B cell (primary cell): ENCODE measurements around the gene PLEKHO1. TPM values are rescaled to one million over a fixed set of nuclear protein-coding genes. Genes with fewer than 3 reads are reported as not detected.

ENCODE experiments used
- ATAC-seq: fragments of 200-7000 bp; cut with Tn5 transposase; one replicate; pipeline ENCODE4 v1.10.0; 2021; ENCODE audit warnings: low read depth, mild to moderate bottlenecking, moderate number of reproducible peaks, moderate library complexity
- CTCF ChIA-PET: fragments of 350-600 bp; sonication (Branson Sonifier 250); formaldehyde crosslinking; loops from one replicate; lab custom pipeline; 2021; ENCODE audit warnings: antibody characterized with exemption, inconsistent platforms; lab: Charles Lee
- POLR2A ChIA-PET: fragments of 350-600 bp; sonication (Branson Sonifier 250); formaldehyde crosslinking; loops from one replicate; lab custom pipeline; 2021; ENCODE audit warnings: antibody characterized with exemption; lab: Charles Lee
- DNase-seq: peaks from one replicate; pipeline ENCODE4 v3.0.0; 2013
- H2AFZ ChIP-seq: 2 replicates; pipeline ENCODE4 v1.6.1; 2012; ENCODE audit warnings: mild to moderate bottlenecking, low read depth, low read length; ENCODE audit not compliant: insufficient read depth, poor library complexity, severe bottlenecking
- H3K27ac ChIP-seq, 2 donors: 1 replicate in 1 of 2; 2 replicates in 1 of 2; pipeline ENCODE4 v1.5.1; 2012 to 2013; ENCODE audit warnings: low read length in 2 of 2, mild to moderate bottlenecking in 2 of 2, moderate library complexity in 1 of 2
- H3K27me3 ChIP-seq, 4 experiments: fragments of 200-600 bp in 1 of 4; sonication (generic) in 1 of 4; replicated peaks in 1 of 4; 1 replicate in 2 of 4; 2 replicates in 2 of 4; pipeline versions ENCODE4 v1.6.1 to v1.7.0; 2013 to 2016; ENCODE audit warnings: low read length in 3 of 4, mild to moderate bottlenecking in 2 of 4, mixed read lengths in 1 of 4, moderate library complexity in 1 of 4; ENCODE audit not compliant: insufficient read depth in 4 of 4, control insufficient read depth in 3 of 4; ENCODE audit errors: control extremely low read depth in 1 of 4
- H3K36me3 ChIP-seq, 2 experiments: replicated peaks in 1 of 2; 1 replicate in 1 of 2; 2 replicates in 1 of 2; pipeline versions ENCODE4 v1.6.1 to v1.7.1; 2013; ENCODE audit warnings: low read length in 1 of 2; ENCODE audit not compliant: insufficient read depth in 2 of 2, control insufficient read depth in 1 of 2; ENCODE audit errors: control extremely low read depth in 1 of 2, extremely low read depth in 1 of 2
- H3K4me1 ChIP-seq, 2 donors: fragments of 200-600 bp in 1 of 2; sonication (generic) in 1 of 2; 1 replicate in 1 of 2; 2 replicates in 1 of 2; pipeline versions ENCODE4 v1.5.1 to v1.6.1; 2013 to 2017; ENCODE audit warnings: low read length in 2 of 2; ENCODE audit not compliant: control insufficient read depth in 2 of 2, insufficient read depth in 2 of 2
- H3K4me2 ChIP-seq: replicated peaks from 2 replicates; pipeline ENCODE3; 2012; ENCODE audit warnings: mild to moderate bottlenecking, low read depth, low read length; ENCODE audit not compliant: poor library complexity, severe bottlenecking
- H3K4me3 ChIP-seq, 5 experiments: fragments of 200-600 bp in 1 of 5; sonication (generic) in 1 of 5; 1 replicate in 3 of 5; 2 replicates in 2 of 5; pipeline versions ENCODE4 v1.5.1 to v1.7.0; 2011 to 2016; ENCODE audit warnings: low read length in 4 of 5, mild to moderate bottlenecking in 4 of 5, low read depth in 2 of 5, control low read depth in 1 of 5, moderate library complexity in 1 of 5; ENCODE audit not compliant: insufficient read depth in 1 of 5; ENCODE audit errors: control extremely low read depth in 1 of 5, extremely low read depth in 1 of 5
- H3K79me2 ChIP-seq: fragments of 200-600 bp; sonication (generic); one replicate; pipeline ENCODE4 v1.6.0; 2016; ENCODE audit warnings: low read length; ENCODE audit not compliant: control insufficient read depth, insufficient read depth
- H3K9ac ChIP-seq: fragments of 200-600 bp; sonication (generic); 2 replicates; pipeline ENCODE4 v1.6.1; 2017; ENCODE audit warnings: mild to moderate bottlenecking, low read length, moderate library complexity
- H3K9me3 ChIP-seq, 3 donors: one replicate each; pipeline versions ENCODE4 v1.6.1 to v1.7.1; 2013; ENCODE audit warnings: low read length in 2 of 3; ENCODE audit not compliant: control insufficient read depth in 2 of 3, insufficient read depth in 1 of 3; ENCODE audit errors: control extremely low read depth in 1 of 3
- H4K20me1 ChIP-seq: 2 replicates; pipeline ENCODE4 v1.6.0; 2012; ENCODE audit warnings: mild to moderate bottlenecking, low read length; ENCODE audit not compliant: insufficient read depth, control insufficient read depth, poor library complexity, severe bottlenecking
- H3K27ac Mint-ChIP-seq: one replicate; pipeline ENCODE4 v1.8.0; 2021; ENCODE audit warnings: mixed read lengths
- H3K27me3 Mint-ChIP-seq: one replicate; pipeline ENCODE4 v1.8.0; 2021; ENCODE audit warnings: mixed read lengths
- H3K4me1 Mint-ChIP-seq: one replicate; pipeline ENCODE4 v1.8.0; 2021; ENCODE audit warnings: mixed read lengths
- H3K4me3 Mint-ChIP-seq: one replicate; pipeline ENCODE4 v1.8.0; 2021; ENCODE audit warnings: mixed read lengths
- H3K9me3 Mint-ChIP-seq: one replicate; pipeline ENCODE4 v1.8.0; 2022; ENCODE audit warnings: mixed read lengths; ENCODE audit not compliant: insufficient read depth
- EZH2 ChIP-seq: IDR thresholded peaks from 2 replicates; pipeline ENCODE4 v1.6.1; 2012; ENCODE audit warnings: borderline replicate concordance, low read depth, mild to moderate bottlenecking, moderate library complexity, low read length; ENCODE audit not compliant: insufficient read depth, poor library complexity, severe bottlenecking
- WGBS: methylation state at CpG from one replicate; pipeline ENCODE4 v1.1.5; 2013; ENCODE audit warnings: missing lambda C conversion rate; ENCODE audit not compliant: insufficient coverage; 5-methylcytosine and 5-hydroxymethylcytosine counted together
- intact Hi-C: fragments of 100-400 bp; cut with micrococcal nuclease; formaldehyde crosslinking; loops from one replicate; pipeline ENCODE4 v1.10.0; 2022
- polyA plus RNA-seq: library from polyadenylated mRNA; depleted of rRNA; stranded (reverse); fragments of >200 nt; gene quantifications from 2 replicates; pipeline ENCODE4 v1.2.3, GENCODE V29; 2012
- total RNA-seq, 2 donors: library from RNA; stranded (reverse); fragments of 120-200 nt in 1 of 2; gene quantifications; 1 replicate in 1 of 2; 2 replicates in 1 of 2; pipeline versions ENCODE4 v1.2.3 to v1.2.4, GENCODE V29; 2013 to 2022
- TF ChIP-seq, protein P1 (sequence below): fragments of 200-600 bp; IDR thresholded peaks from one replicate; pipeline ENCODE4 v1.8.0; 2022; ENCODE audit warnings: antibody characterized with exemption, mild to moderate bottlenecking

The PLEKHO1 gene
- total and polyA plus RNA-seq, 2 donors (not counting 1 experiment from before 2014, with no cell fraction given), result 129 to 186 TPM

- CTCF ChIA-PET, result interaction anchor here (1.2 kb wide), 1 partner anchor 68 kb away, joined by 3 read pairs; no protein-coding TSS in a partner anchor
Observed at GRCh38 chr1:150118716-150119115, 31.0 kb upstream of the PLEKHO1 start.

GRCh38 chr1:150121236-150121862, 28.4 kb upstream of the PLEKHO1 start:
- Histone ChIP-seq H3K4me2 (no peak overlapping the region), H3K79me2 (no peaks in the 10 kb centered on the region)
- POLR2A ChIA-PET, result interaction anchor here (0.7 kb wide), 1 partner anchor 10 kb away, joined by 3 read pairs; no protein-coding TSS in a partner anchor

More at GRCh38 chr1:150118716-150119115, 31.0 kb upstream of the PLEKHO1 start:
- Histone ChIP-seq H3K4me2 (no peak overlapping the region), H3K4me1 (no peaks in the 10 kb centered on the region), H2AFZ (no peak overlapping the region), H3K9me3 (peaks cover 0 to 9% (median 1%) of the 10 kb centered on the region in 3 donors), H3K36me3 (peaks cover 0 to 2% of the 10 kb centered on the region in 2 experiments), H3K27ac (no peak overlapping the region), H4K20me1 (no peaks in the 10 kb centered on the region), H3K4me3 (no peak overlapping the region), H3K79me2 (no peaks in the 10 kb centered on the region), H3K9ac (no peak overlapping the region), H3K27me3 (no peaks in the 10 kb centered on the region)
- Mint-ChIP-seq H3K27me3 (no peaks in the 10 kb centered on the region), H3K4me3 (no peak overlapping the region), H3K27ac (no peak overlapping the region), H3K9me3 (peaks cover 7% of the 10 kb centered on the region), H3K4me1 (peaks cover 7% of the 10 kb centered on the region)
- ATAC-seq (no peak), DNase-seq (no peak)
- intact Hi-C loops, result no loop called here
- no CpG with 5 or more reads among the region's 2 CpGs for WGBS
- TF ChIP-seq, protein P1, sequence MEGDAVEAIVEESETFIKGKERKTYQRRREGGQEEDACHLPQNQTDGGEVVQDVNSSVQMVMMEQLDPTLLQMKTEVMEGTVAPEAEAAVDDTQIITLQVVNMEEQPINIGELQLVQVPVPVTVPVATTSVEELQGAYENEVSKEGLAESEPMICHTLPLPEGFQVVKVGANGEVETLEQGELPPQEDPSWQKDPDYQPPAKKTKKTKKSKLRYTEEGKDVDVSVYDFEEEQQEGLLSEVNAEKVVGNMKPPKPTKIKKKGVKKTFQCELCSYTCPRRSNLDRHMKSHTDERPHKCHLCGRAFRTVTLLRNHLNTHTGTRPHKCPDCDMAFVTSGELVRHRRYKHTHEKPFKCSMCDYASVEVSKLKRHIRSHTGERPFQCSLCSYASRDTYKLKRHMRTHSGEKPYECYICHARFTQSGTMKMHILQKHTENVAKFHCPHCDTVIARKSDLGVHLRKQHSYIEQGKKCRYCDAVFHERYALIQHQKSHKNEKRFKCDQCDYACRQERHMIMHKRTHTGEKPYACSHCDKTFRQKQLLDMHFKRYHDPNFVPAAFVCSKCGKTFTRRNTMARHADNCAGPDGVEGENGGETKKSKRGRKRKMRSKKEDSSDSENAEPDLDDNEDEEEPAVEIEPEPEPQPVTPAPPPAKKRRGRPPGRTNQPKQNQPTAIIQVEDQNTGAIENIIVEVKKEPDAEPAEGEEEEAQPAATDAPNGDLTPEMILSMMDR, result no peak
- POLR2A ChIA-PET, result no interaction called here

More at GRCh38 chr1:150121236-150121862, 28.4 kb upstream of the PLEKHO1 start:
- H3K27ac Mint-ChIP-seq, result no peak overlapping the region
- Histone ChIP-seq H3K9ac (no peak overlapping the region), H3K27ac (peak overlapping the region in 1 of 2 donors; percentile 47), H3K27me3 (no peaks in the 10 kb centered on the region), H3K36me3 (no peaks in the 10 kb centered on the region), H3K4me3 (no peak overlapping the region), H3K9me3 (no peaks in the 10 kb centered on the region), H4K20me1 (no peaks in the 10 kb centered on the region), H3K4me1 (no peaks in the 10 kb centered on the region), H2AFZ (no peak overlapping the region)
- WGBS, result no CpG with 5 or more reads among the region's 1 CpG
- no peaks in the 10 kb centered on the region for H3K9me3 Mint-ChIP-seq
- intact Hi-C loops, result no loop called here
- TF ChIP-seq, protein P1, result no peak
- no peak for TF ChIP-seq EZH2
- DNase-seq, result no peak
- no peak overlapping the region for H3K4me3 Mint-ChIP-seq
- no peaks in the 10 kb centered on the region for H3K27me3 Mint-ChIP-seq
- ATAC-seq, result no peak
- peaks cover 7% of the 10 kb centered on the region for H3K4me1 Mint-ChIP-seq
- CTCF ChIA-PET, result no interaction called here
